Measurements from ENCODE around the gene GLI3.
A peak's percentile ranks its signal among the peaks of the same experiment; 100 is the strongest.

Gene GLI3

GRCh38 chr7:42192066-42192465 is 44.9 kb downstream of the GLI3 start:
- H3F3A ChIP-seq (ENCODE audit: low read depth): no peaks in the 10 kb centered on the region
- H3K4me2 ChIP-seq (ENCODE audit: low read depth, low read length, poor library complexity, severe bottlenecking): peak overlapping the region; percentile 84
- no peak overlapping the region for H3K4me3 ChIP-seq (ENCODE audit: low read length, poor library complexity, severe bottlenecking)
- H3K9me2 ChIP-seq (replicated peaks; ENCODE audit: low read depth, low read length): no peaks in the 10 kb centered on the region
- TF ChIP-seq, protein P1, sequence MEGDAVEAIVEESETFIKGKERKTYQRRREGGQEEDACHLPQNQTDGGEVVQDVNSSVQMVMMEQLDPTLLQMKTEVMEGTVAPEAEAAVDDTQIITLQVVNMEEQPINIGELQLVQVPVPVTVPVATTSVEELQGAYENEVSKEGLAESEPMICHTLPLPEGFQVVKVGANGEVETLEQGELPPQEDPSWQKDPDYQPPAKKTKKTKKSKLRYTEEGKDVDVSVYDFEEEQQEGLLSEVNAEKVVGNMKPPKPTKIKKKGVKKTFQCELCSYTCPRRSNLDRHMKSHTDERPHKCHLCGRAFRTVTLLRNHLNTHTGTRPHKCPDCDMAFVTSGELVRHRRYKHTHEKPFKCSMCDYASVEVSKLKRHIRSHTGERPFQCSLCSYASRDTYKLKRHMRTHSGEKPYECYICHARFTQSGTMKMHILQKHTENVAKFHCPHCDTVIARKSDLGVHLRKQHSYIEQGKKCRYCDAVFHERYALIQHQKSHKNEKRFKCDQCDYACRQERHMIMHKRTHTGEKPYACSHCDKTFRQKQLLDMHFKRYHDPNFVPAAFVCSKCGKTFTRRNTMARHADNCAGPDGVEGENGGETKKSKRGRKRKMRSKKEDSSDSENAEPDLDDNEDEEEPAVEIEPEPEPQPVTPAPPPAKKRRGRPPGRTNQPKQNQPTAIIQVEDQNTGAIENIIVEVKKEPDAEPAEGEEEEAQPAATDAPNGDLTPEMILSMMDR (conservative IDR thresholded peaks at IDR 0.05; ENCODE audit: low read length): no peak
- no peak for TF ChIP-seq EZH2phosphoT487 (IDR thresholded peaks at IDR 0.05; ENCODE audit: borderline replicate concordance)
- peaks cover 30% of the 10 kb centered on the region for H3K4me1 ChIP-seq (ENCODE audit: insufficient read depth, low read length, poor library complexity, severe bottlenecking)
- no peaks in the 10 kb centered on the region for H3K79me2 ChIP-seq (ENCODE audit: insufficient read depth, low read length)
- no peaks in the 10 kb centered on the region for H3K36me3 ChIP-seq (ENCODE audit: insufficient read depth, low read length)
- no peak overlapping the region for H2AFZ ChIP-seq (ENCODE audit: low read length)
- no peaks in the 10 kb centered on the region for H3K9me3 ChIP-seq (ENCODE audit: insufficient read depth, low read depth, low read length)
- H4K20me1 ChIP-seq (ENCODE audit: insufficient read depth, low read length, poor library complexity, severe bottlenecking): no peaks in the 10 kb centered on the region
- H3K27me3 ChIP-seq (ENCODE audit: insufficient read depth, low read length, poor library complexity, severe bottlenecking): no peaks in the 10 kb centered on the region
- no peak overlapping the region for H3K9ac ChIP-seq (ENCODE audit: low read depth, low read length, poor library complexity, severe bottlenecking)

DNA sequence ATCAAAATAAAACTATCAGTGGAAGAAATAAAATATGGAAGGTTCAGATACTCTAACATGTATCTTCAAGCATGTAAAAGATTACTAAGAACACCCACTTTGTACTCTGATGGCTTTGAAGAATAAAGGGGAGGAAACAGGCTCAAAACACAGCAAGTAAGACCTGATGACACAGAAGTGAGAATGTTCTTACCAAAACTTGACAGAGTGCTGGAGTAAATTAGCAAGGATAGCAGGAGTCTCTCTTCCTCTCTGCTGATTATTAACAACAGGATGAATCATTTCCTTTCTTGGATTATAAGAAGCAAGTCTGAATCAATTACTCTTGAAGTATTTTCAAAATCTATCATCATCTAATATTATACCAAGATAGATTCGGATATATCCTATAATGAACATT is 47.5 kb downstream of the GLI3 start:
- Histone ChIP-seq H3K36me3 (ENCODE audit: insufficient read depth, low read length) (no peaks in the 10 kb centered on the region), H3K4me2 (ENCODE audit: low read depth, low read length, poor library complexity, severe bottlenecking) (no peak overlapping the region), H3K79me2 (ENCODE audit: insufficient read depth, low read length) (no peaks in the 10 kb centered on the region), H3K9me3 (ENCODE audit: insufficient read depth, low read depth, low read length) (no peaks in the 10 kb centered on the region), H4K20me1 (ENCODE audit: insufficient read depth, low read length, poor library complexity, severe bottlenecking) (no peaks in the 10 kb centered on the region), H3K4me1 (ENCODE audit: insufficient read depth, low read length, poor library complexity, severe bottlenecking) (peaks cover 30% of the 10 kb centered on the region), H3K9me2 (replicated peaks; ENCODE audit: low read depth, low read length) (no peaks in the 10 kb centered on the region), H3K9ac (ENCODE audit: low read depth, low read length, poor library complexity, severe bottlenecking) (no peak overlapping the region), H2AFZ (ENCODE audit: low read length) (no peak overlapping the region), H3K27me3 (ENCODE audit: insufficient read depth, low read length, poor library complexity, severe bottlenecking) (no peaks in the 10 kb centered on the region), H3K4me3 (ENCODE audit: low read length, poor library complexity, severe bottlenecking) (no peak overlapping the region), H3F3A (ENCODE audit: low read depth) (no peaks in the 10 kb centered on the region)
- TF ChIP-seq, protein P1 (conservative IDR thresholded peaks at IDR 0.05; ENCODE audit: low read length): no peak
- TF ChIP-seq EZH2phosphoT487 (IDR thresholded peaks at IDR 0.05; ENCODE audit: borderline replicate concordance): no peak

GRCh38 chr7:42186151-42186550 is 50.9 kb downstream of the GLI3 start:
- Histone ChIP-seq H3K4me1 (ENCODE audit: insufficient read depth, low read length, poor library complexity, severe bottlenecking) (peaks cover 3% of the 10 kb centered on the region), H3K36me3 (ENCODE audit: insufficient read depth, low read length) (no peaks in the 10 kb centered on the region), H3K9ac (ENCODE audit: low read depth, low read length, poor library complexity, severe bottlenecking) (no peak overlapping the region), H3F3A (ENCODE audit: low read depth) (no peaks in the 10 kb centered on the region), H3K9me3 (ENCODE audit: insufficient read depth, low read depth, low read length) (no peaks in the 10 kb centered on the region), H3K4me3 (ENCODE audit: low read length, poor library complexity, severe bottlenecking) (no peak overlapping the region), H4K20me1 (ENCODE audit: insufficient read depth, low read length, poor library complexity, severe bottlenecking) (no peaks in the 10 kb centered on the region), H3K27me3 (ENCODE audit: insufficient read depth, low read length, poor library complexity, severe bottlenecking) (no peaks in the 10 kb centered on the region), H2AFZ (ENCODE audit: low read length) (no peak overlapping the region), H3K9me2 (replicated peaks; ENCODE audit: low read depth, low read length) (no peaks in the 10 kb centered on the region), H3K79me2 (ENCODE audit: insufficient read depth, low read length) (no peaks in the 10 kb centered on the region), H3K4me2 (ENCODE audit: low read depth, low read length, poor library complexity, severe bottlenecking) (no peak overlapping the region)
- TF ChIP-seq, protein P1 (conservative IDR thresholded peaks at IDR 0.05; ENCODE audit: low read length): peak; percentile 73
- no peak for TF ChIP-seq EZH2phosphoT487 (IDR thresholded peaks at IDR 0.05; ENCODE audit: borderline replicate concordance)

All from Loucy (cell line).